AG04449 (cell line): ENCODE results near the gene NELL2.

ENCODE experiments used
- CTCF ChIA-PET: fragments of 350-600 bp; formaldehyde crosslinking; extraction: SDS; loops from one replicate; lab custom pipeline; 2021; ENCODE audit warnings: antibody characterized with exemption; lab: Yijun Ruan, JAX
- POLR2A ChIA-PET: fragments of 400-600, 350-600 bp; formaldehyde crosslinking; extraction: SDS; loops from one replicate; lab custom pipeline; 2020; ENCODE audit warnings: antibody characterized with exemption, inconsistent platforms; lab: Yijun Ruan, JAX
- DNase-seq: peaks from one replicate; pipeline ENCODE4 v3.0.0-alpha.2; 2010; ENCODE audit warnings: low read depth, low spot score
- H3K4me3 ChIP-seq: 2 replicates; pipeline ENCODE4 v1.5.1; 2011; ENCODE audit warnings: low read depth, mild to moderate bottlenecking, control low read depth, low read length
- TF ChIP-seq, protein P1 (sequence below): IDR thresholded peaks from one replicate; pipeline ENCODE4 v1.5.1; 2011; ENCODE audit warnings: mild to moderate bottlenecking, moderate library complexity, low read length, control low read depth, inconsistent platforms; ENCODE audit not compliant: insufficient read depth; ENCODE audit errors: missing control alignments

NELL2 gene

DNA sequence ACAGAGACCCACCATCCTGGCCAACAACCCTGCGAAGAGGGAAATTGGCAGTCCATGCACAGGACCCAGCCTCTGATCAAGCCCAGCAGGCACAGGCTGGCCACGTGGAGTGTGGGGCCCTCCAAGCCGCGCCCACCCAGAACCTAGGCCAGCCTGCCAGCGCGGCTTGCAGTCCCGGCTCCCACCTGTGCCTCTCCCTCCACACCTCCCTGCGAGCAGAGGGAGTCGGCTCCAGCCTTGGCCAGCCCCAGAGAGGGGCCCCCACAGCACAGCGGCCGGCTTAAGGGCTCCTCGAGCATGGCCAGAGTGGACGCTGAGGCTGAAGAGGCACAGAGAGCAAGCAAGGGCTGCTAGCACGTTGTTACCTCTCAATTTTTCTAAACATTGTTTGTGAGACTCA lies 373.4 kb downstream of the NELL2 start:
- H3K4me3 ChIP-seq: no peak overlapping the region
- ChIA-PET POLR2A (no interaction called here), CTCF (no interaction called here)
- no peak for DNase-seq
- TF ChIP-seq, protein P1, sequence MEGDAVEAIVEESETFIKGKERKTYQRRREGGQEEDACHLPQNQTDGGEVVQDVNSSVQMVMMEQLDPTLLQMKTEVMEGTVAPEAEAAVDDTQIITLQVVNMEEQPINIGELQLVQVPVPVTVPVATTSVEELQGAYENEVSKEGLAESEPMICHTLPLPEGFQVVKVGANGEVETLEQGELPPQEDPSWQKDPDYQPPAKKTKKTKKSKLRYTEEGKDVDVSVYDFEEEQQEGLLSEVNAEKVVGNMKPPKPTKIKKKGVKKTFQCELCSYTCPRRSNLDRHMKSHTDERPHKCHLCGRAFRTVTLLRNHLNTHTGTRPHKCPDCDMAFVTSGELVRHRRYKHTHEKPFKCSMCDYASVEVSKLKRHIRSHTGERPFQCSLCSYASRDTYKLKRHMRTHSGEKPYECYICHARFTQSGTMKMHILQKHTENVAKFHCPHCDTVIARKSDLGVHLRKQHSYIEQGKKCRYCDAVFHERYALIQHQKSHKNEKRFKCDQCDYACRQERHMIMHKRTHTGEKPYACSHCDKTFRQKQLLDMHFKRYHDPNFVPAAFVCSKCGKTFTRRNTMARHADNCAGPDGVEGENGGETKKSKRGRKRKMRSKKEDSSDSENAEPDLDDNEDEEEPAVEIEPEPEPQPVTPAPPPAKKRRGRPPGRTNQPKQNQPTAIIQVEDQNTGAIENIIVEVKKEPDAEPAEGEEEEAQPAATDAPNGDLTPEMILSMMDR: no peak

DNA sequence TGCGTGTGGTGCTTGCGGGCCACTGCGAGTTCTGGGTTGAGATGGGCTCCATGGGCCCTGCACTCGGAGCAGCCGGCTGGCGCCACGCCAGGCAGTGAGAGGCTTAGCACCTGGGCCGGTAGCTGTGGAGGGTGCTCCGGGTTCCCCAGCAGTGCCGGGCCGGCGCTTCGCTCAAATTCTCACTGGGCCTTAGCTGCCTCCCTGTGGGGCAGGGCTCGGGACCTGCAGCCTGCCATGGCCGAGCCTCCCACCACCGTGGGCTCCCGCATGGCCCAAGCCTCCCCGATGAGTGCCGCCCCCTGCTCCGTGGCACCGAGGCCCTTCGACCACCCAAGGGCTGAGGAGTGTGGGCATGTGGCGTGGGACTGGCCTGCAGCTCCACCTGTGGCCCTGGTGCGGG lies 375.7 kb downstream of the NELL2 start:
- TF ChIP-seq, protein P1: no peak
- H3K4me3 ChIP-seq: no peak overlapping the region
- ChIA-PET POLR2A (no interaction called here), CTCF (no interaction called here)
- DNase-seq: no peak

DNA sequence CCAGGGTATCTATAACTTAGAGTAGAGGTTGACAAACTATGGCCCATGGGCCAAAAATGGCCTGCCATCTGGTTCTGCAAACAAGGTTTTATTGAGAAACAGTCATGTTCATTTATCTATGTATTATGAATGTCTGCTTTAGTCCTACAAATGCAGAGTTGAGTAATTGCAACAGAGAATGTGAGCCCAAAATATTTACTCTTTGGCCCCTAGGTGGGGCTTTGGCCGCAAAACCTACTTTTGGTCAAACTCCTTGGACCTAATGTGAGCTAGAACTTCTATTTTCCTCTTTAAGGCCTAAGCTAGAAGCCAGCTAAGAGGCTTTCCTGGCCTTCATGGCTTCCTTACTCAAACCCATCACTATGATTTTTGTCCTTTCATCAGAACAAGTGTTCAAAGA lies 379.1 kb downstream of the NELL2 start:
- DNase-seq: no peak

GRCh38 chr12:44490181-44490580 lies 385.9 kb downstream of the NELL2 start:
- POLR2A ChIA-PET: no interaction called here
- TF ChIP-seq, protein P1: no peak
- no peak overlapping the region for H3K4me3 ChIP-seq
- no peak for DNase-seq
- CTCF ChIA-PET: no interaction called here

More for the DNA sequence above, 379.1 kb downstream of the NELL2 start:
- ChIA-PET POLR2A (no interaction called here), CTCF (interaction anchor here (1.1 kb wide), 1 partner anchor 11 kb away, joined by 3 read pairs; no protein-coding TSS in a partner anchor)
- TF ChIP-seq, protein P1: no peak
- no peak overlapping the region for H3K4me3 ChIP-seq

DNA sequence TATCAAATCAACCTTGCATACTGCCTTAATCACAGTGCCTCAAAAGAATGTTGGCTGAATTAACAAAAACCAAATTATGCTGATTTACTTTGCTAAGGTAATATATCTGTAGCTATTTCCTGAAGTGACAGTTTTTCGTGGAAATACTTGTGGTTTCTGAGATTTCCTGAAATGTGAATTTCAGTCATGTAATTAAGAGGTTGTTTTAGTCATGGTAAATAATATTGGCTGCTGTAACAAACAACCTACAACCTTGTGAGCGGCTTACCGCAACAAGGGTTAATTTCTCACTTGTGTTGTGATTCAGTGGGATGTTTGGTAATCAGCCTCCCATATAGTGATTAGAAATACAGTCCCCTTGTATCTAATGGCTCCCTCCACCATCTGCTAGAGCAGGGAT lies 387.9 kb downstream of the NELL2 start:
- DNase-seq: no peak
- TF ChIP-seq, protein P1: no peak
- H3K4me3 ChIP-seq: no peak overlapping the region
- ChIA-PET CTCF (no interaction called here), POLR2A (no interaction called here)

- TF ChIP-seq, protein P1: no peak
- ChIA-PET POLR2A (no interaction called here), CTCF (no interaction called here)
- no peak for DNase-seq
- no peak overlapping the region for H3K4me3 ChIP-seq
These were observed 391.3 kb downstream of the NELL2 start for GRCh38 chr12:44484862-44485261.
